Ishikawa (cell line): ENCODE results near the gene ZNF423.

Experiments used
- CEBPB ChIP-seq: IDR thresholded peaks from 2 replicates; pipeline ENCODE4 v1.6.1; 2012
- CREB1 ChIP-seq: IDR thresholded peaks from 2 replicates; pipeline ENCODE4 v1.6.1; 2012; ENCODE audit warnings: low read depth
- EGR1 ChIP-seq: IDR thresholded peaks from 2 replicates; pipeline ENCODE4 v1.6.1; 2012
- EP300 ChIP-seq: IDR thresholded peaks from 2 replicates; pipeline ENCODE4 v1.6.1; 2012; ENCODE audit warnings: borderline replicate concordance
- FOXM1 ChIP-seq: IDR thresholded peaks from 2 replicates; pipeline ENCODE4 v1.6.1; 2012; ENCODE audit warnings: low read depth, borderline replicate concordance
- NFIC ChIP-seq: IDR thresholded peaks from 2 replicates; pipeline ENCODE4 v1.6.1; 2012
- RAD21 ChIP-seq: IDR thresholded peaks from 2 replicates; pipeline ENCODE4 v1.6.1; 2012; ENCODE audit warnings: low read depth
- TAF1 ChIP-seq: IDR thresholded peaks from 2 replicates; pipeline ENCODE4 v1.6.1; 2012; ENCODE audit warnings: low read depth, mild to moderate bottlenecking
- TCF12 ChIP-seq: IDR thresholded peaks from 2 replicates; pipeline ENCODE4 v1.6.1; 2012; ENCODE audit warnings: low read depth
- TEAD4 ChIP-seq: IDR thresholded peaks from 2 replicates; pipeline ENCODE4 v1.6.1; 2012
- YY1 ChIP-seq: IDR thresholded peaks from 2 replicates; pipeline ENCODE4 v1.6.1; 2012; ENCODE audit warnings: low read depth
- ZBTB7A ChIP-seq: IDR thresholded peaks from 2 replicates; pipeline ENCODE4 v1.6.1; 2012; ENCODE audit warnings: low read depth
- TF ChIP-seq, protein P1 (sequence below): IDR thresholded peaks from 2 replicates; pipeline ENCODE4 v1.6.1; 2012
- TF ChIP-seq, protein P2 (sequence below): IDR thresholded peaks from 2 replicates; pipeline ENCODE4 v1.6.1; 2012; ENCODE audit warnings: low read depth, mild to moderate bottlenecking
- TF ChIP-seq, protein P3 (sequence below): IDR thresholded peaks from 2 replicates; pipeline ENCODE4 v1.6.1; 2012

The ZNF423 gene

DNA sequence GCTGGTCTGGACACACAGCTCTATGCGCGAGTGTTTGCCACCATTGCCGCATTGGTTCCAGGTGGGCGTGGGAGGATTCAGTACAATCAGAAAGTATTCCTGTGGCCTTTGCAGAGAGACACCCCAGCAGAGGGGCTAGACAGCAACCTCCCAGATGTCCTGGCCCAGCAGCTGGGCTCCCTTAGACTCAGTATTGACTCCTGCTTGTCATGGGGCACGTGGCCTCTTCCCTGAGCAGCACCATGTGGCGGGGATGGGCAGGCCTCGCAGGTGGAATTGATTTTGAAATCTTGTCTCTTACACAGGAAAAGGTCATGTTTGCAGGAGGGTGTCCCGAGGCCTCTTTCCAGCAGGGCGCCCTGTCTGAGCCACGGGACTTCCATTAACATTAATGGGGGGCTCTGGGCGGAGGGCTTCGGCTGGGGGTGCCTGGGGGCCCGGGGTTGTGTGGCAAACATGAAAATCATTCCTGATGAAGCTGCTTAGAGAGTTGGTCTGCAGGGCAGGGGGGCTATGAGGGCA, 385.9 kb downstream of the ZNF423 start:
- TF ChIP-seq TAF1 (no peak), YY1 (no peak), FOXM1 (no peak), ZBTB7A (no peak), CEBPB (no peak), TEAD4 (no peak), EP300 (no peak), TCF12 (no peak), CREB1 (no peak), NFIC (no peak), EGR1 (no peak), RAD21 (no peak)
- TF ChIP-seq, protein P1, sequence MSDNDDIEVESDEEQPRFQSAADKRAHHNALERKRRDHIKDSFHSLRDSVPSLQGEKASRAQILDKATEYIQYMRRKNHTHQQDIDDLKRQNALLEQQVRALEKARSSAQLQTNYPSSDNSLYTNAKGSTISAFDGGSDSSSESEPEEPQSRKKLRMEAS = no peak
- TF ChIP-seq, protein P2, sequence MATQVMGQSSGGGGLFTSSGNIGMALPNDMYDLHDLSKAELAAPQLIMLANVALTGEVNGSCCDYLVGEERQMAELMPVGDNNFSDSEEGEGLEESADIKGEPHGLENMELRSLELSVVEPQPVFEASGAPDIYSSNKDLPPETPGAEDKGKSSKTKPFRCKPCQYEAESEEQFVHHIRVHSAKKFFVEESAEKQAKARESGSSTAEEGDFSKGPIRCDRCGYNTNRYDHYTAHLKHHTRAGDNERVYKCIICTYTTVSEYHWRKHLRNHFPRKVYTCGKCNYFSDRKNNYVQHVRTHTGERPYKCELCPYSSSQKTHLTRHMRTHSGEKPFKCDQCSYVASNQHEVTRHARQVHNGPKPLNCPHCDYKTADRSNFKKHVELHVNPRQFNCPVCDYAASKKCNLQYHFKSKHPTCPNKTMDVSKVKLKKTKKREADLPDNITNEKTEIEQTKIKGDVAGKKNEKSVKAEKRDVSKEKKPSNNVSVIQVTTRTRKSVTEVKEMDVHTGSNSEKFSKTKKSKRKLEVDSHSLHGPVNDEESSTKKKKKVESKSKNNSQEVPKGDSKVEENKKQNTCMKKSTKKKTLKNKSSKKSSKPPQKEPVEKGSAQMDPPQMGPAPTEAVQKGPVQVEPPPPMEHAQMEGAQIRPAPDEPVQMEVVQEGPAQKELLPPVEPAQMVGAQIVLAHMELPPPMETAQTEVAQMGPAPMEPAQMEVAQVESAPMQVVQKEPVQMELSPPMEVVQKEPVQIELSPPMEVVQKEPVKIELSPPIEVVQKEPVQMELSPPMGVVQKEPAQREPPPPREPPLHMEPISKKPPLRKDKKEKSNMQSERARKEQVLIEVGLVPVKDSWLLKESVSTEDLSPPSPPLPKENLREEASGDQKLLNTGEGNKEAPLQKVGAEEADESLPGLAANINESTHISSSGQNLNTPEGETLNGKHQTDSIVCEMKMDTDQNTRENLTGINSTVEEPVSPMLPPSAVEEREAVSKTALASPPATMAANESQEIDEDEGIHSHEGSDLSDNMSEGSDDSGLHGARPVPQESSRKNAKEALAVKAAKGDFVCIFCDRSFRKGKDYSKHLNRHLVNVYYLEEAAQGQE = no peak
- TF ChIP-seq, protein P3, sequence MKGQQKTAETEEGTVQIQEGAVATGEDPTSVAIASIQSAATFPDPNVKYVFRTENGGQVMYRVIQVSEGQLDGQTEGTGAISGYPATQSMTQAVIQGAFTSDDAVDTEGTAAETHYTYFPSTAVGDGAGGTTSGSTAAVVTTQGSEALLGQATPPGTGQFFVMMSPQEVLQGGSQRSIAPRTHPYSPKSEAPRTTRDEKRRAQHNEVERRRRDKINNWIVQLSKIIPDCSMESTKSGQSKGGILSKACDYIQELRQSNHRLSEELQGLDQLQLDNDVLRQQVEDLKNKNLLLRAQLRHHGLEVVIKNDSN = no peak

DNA sequence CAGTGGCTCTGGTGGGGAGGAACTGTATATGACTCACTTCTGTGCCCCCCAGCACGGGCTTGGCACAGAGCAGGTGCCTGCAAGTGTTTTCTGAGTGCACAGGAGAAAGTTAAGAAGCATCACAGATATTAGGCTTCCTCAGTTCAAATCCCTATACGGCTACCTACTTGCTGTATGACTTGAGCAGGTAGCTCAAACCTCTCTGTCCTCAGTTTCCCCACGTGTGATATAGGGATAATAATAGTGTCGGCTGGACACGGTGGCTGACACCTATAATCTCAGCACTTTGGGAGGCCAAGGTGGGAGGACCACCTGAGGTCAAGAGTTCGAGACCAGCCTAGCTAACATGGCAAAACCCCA, 386.6 kb downstream of the ZNF423 start:
- TF ChIP-seq TEAD4 = no peak
- no peak for TF ChIP-seq CREB1
- TF ChIP-seq, protein P3 = no peak
- TF ChIP-seq TAF1 = no peak
- TF ChIP-seq, protein P1 = no peak
- TF ChIP-seq EGR1 = no peak
- no peak for TF ChIP-seq FOXM1
- TF ChIP-seq ZBTB7A = no peak
- TF ChIP-seq RAD21 = no peak
- TF ChIP-seq CEBPB = no peak
- no peak for TF ChIP-seq YY1
- TF ChIP-seq EP300 = no peak
- TF ChIP-seq TCF12 = no peak
- TF ChIP-seq NFIC = no peak
- TF ChIP-seq, protein P2 = no peak

DNA sequence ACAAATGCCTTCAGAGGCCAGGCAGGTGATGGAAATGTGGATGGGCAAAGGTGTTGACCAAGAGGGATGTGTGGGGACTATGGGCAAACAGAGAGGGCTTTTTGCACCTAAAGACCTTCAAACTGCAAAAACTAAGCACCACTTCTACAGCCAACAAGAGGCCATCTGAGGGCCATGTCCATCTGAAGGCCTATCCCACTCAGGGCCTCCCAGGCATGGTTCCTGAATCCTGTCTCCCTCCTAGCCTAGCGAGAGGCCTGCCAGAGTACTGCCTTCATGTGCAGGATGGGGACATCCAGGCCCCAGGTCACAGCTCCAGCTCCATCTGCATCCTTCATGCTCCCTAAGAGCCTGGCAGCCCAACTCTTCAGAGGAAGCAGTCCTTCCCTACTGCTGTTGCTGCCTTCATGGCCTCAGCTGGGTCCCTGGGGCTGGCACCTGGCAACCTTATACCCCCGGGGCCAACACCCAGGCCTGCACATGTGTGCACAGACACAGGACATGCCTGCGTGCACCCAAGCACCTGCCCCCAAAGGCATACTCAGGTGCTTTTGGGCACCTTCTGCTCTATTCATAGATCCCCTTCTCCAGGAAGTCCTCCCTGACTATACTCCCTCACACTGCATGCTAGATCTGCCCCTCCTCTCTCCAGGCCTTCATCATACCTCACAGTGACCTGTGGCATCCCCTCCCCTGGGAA, 387.2 kb downstream of the ZNF423 start:
- no peak for TF ChIP-seq CREB1
- TF ChIP-seq NFIC = no peak
- no peak for TF ChIP-seq YY1
- no peak for TF ChIP-seq EGR1
- no peak for TF ChIP-seq TAF1
- no peak for TF ChIP-seq FOXM1
- TF ChIP-seq, protein P3 = no peak
- TF ChIP-seq, protein P2 = no peak
- TF ChIP-seq CEBPB = no peak
